H9 (cell line): Measurements from ENCODE around the gene CD247. TPM values are rescaled to one million over a fixed set of nuclear protein-coding genes. Genes with fewer than 3 reads are reported as not detected.

ENCODE experiments used
- DNase-seq: peaks from one replicate; pipeline ENCODE4 v3.0.0-alpha.2; 2017
- H2AFZ ChIP-seq: one replicate; pipeline ENCODE4 v1.6.1; 2013; ENCODE audit warnings: mild to moderate bottlenecking, low read length, control low read depth, moderate library complexity
- H2AK5ac ChIP-seq: 2 replicates; pipeline ENCODE4 v1.6.1; 2013; ENCODE audit warnings: low read length, control low read depth, mixed read lengths; ENCODE audit not compliant: insufficient read length
- H2BK120ac ChIP-seq: one replicate; pipeline ENCODE4 v1.6.1; 2013; ENCODE audit warnings: low read depth, mild to moderate bottlenecking, low read length, control low read depth, inconsistent platforms; ENCODE audit not compliant: poor library complexity, severe bottlenecking
- H2BK12ac ChIP-seq: 2 replicates; pipeline ENCODE4 v1.6.1; 2013; ENCODE audit warnings: low read length, control low read depth, mixed read lengths, low read depth; ENCODE audit not compliant: insufficient read length
- H2BK15ac ChIP-seq: 2 replicates; pipeline ENCODE4 v1.6.1; 2013; ENCODE audit warnings: low read depth, low read length, control low read depth
- H2BK20ac ChIP-seq: one replicate; pipeline ENCODE4 v1.6.1; 2013; ENCODE audit warnings: low read depth, mild to moderate bottlenecking, low read length, control low read depth, inconsistent platforms; ENCODE audit not compliant: poor library complexity, severe bottlenecking
- H2BK5ac ChIP-seq: 2 replicates; pipeline ENCODE4 v1.6.1; 2013; ENCODE audit warnings: low read length, control low read depth, mixed read lengths; ENCODE audit not compliant: insufficient read length
- H3K14ac ChIP-seq: 2 replicates; pipeline ENCODE4 v1.6.1; 2013; ENCODE audit warnings: low read length, control low read depth; ENCODE audit not compliant: insufficient read depth
- H3K18ac ChIP-seq: 2 replicates; pipeline ENCODE4 v1.6.1; 2013; ENCODE audit warnings: low read depth, mild to moderate bottlenecking, mixed read lengths, low read length, control low read depth; ENCODE audit not compliant: insufficient read length
- H3K23ac ChIP-seq: 2 replicates; pipeline ENCODE4 v1.6.1; 2013; ENCODE audit warnings: low read length, control low read depth, mixed read lengths, low read depth; ENCODE audit not compliant: insufficient read length
- H3K23me2 ChIP-seq: 2 replicates; pipeline ENCODE4 v1.6.1; 2013; ENCODE audit warnings: low read depth, mild to moderate bottlenecking, mixed read lengths, low read length, control low read depth; ENCODE audit not compliant: insufficient read length, poor library complexity, severe bottlenecking
- H3K27ac ChIP-seq: 2 replicates; pipeline ENCODE4 v1.5.1; 2013; ENCODE audit warnings: low read length, control low read depth, mixed read lengths, low read depth; ENCODE audit not compliant: insufficient read length
- H3K27me3 ChIP-seq: 2 replicates; pipeline ENCODE4 v1.6.1; 2013; ENCODE audit warnings: low read length, control low read depth, inconsistent platforms; ENCODE audit not compliant: insufficient read depth
- H3K4ac ChIP-seq: 2 replicates; pipeline ENCODE4 v1.6.1; 2013; ENCODE audit warnings: low read depth, mild to moderate bottlenecking, control low read depth, inconsistent platforms, low read length, moderate library complexity
- H3K4me1 ChIP-seq: 2 replicates; pipeline ENCODE4 v1.6.1; 2013; ENCODE audit warnings: low read length, control low read depth, inconsistent platforms; ENCODE audit not compliant: insufficient read depth
- H3K4me2 ChIP-seq: 2 replicates; pipeline ENCODE4 v1.6.1; 2013; ENCODE audit warnings: low read length, control low read depth, mixed read lengths; ENCODE audit not compliant: insufficient read length, insufficient read depth
- H3K56ac ChIP-seq: 2 replicates; pipeline ENCODE4 v1.6.1; 2013; ENCODE audit warnings: low read depth, mild to moderate bottlenecking, mixed read lengths, low read length, control low read depth; ENCODE audit not compliant: insufficient read length
- H3K79me1 ChIP-seq: 2 replicates; pipeline ENCODE4 v1.6.1; 2013; ENCODE audit warnings: low read depth, mild to moderate bottlenecking, moderate library complexity, low read length, control low read depth, inconsistent platforms; ENCODE audit not compliant: insufficient read depth, poor library complexity, severe bottlenecking
- H3K79me2 ChIP-seq: 2 replicates; pipeline ENCODE4 v1.6.1; 2013; ENCODE audit warnings: low read length, control low read depth, inconsistent platforms; ENCODE audit not compliant: insufficient read depth
- H3K9ac ChIP-seq: 2 replicates; pipeline ENCODE4 v1.6.1; 2013; ENCODE audit warnings: low read length, control low read depth, mixed read lengths; ENCODE audit not compliant: insufficient read length; ENCODE audit errors: extremely low read depth
- H3K9me3 ChIP-seq: one replicate; pipeline ENCODE4 v1.6.1; 2013; ENCODE audit warnings: low read depth, low read length, inconsistent platforms; ENCODE audit not compliant: control insufficient read depth
- H3T11ph ChIP-seq: one replicate; pipeline ENCODE4 v1.6.1; 2013; ENCODE audit warnings: mild to moderate bottlenecking, low read length, control low read depth, inconsistent platforms
- H4K20me1 ChIP-seq: one replicate; pipeline ENCODE4 v1.6.1; 2013; ENCODE audit not compliant: control insufficient read depth, insufficient read length, insufficient read depth
- H4K5ac ChIP-seq: 2 replicates; pipeline ENCODE4 v1.6.1; 2013; ENCODE audit warnings: low read depth, mild to moderate bottlenecking, mixed read lengths, low read length, control low read depth; ENCODE audit not compliant: insufficient read length
- H4K8ac ChIP-seq: replicated peaks from 2 replicates; pipeline ENCODE4 v1.6.1; 2013; ENCODE audit warnings: low read length, control low read depth, mixed read lengths, low read depth; ENCODE audit not compliant: insufficient read length
- H4K91ac ChIP-seq: 2 replicates; pipeline ENCODE4 v1.6.1; 2013; ENCODE audit warnings: low read depth, mild to moderate bottlenecking, moderate library complexity, mixed read lengths, low read length, control low read depth; ENCODE audit not compliant: insufficient read length
- H3K27ac Mint-ChIP-seq, 3 experiments: 2 replicates in 2 of 3; 3 replicates in 1 of 3; pipeline ENCODE4 v1.8.0; 2020 to 2021; ENCODE audit warnings: mixed read lengths in 3 of 3, mild to moderate bottlenecking in 1 of 3, moderate library complexity in 1 of 3
- H3K27me3 Mint-ChIP-seq: 2 replicates; pipeline ENCODE4 v1.8.0; 2021; ENCODE audit warnings: low read depth, mild to moderate bottlenecking, moderate library complexity, mixed read lengths
- H3K36me3 Mint-ChIP-seq, 3 experiments: 2 replicates in 2 of 3; 3 replicates in 1 of 3; pipeline ENCODE4 v1.8.0; 2020 to 2021; ENCODE audit warnings: low read depth in 3 of 3, mixed read lengths in 3 of 3; ENCODE audit not compliant: insufficient read depth in 1 of 3
- H3K4me1 Mint-ChIP-seq, 2 experiments: 2 replicates each; pipeline ENCODE4 v1.8.0; 2020; ENCODE audit warnings: mixed read lengths in 2 of 2
- H3K4me3 Mint-ChIP-seq, 2 experiments: 2 replicates in 1 of 2; 3 replicates in 1 of 2; pipeline ENCODE4 v1.8.0; 2020 to 2021; ENCODE audit warnings: mild to moderate bottlenecking in 2 of 2, mixed read lengths in 2 of 2, moderate library complexity in 1 of 2
- H3K9me3 Mint-ChIP-seq, 2 experiments: 2 replicates in 1 of 2; 3 replicates in 1 of 2; pipeline ENCODE4 v1.8.0; 2020; ENCODE audit warnings: mild to moderate bottlenecking in 2 of 2, mixed read lengths in 2 of 2, moderate library complexity in 1 of 2
- CTCF ChIP-seq: fragments of 200-600 bp; sonication (generic); conservative IDR thresholded peaks from 3 replicates; pipeline ENCODE4 v1.8.0; 2021; ENCODE audit warnings: antibody characterized with exemption, mild to moderate bottlenecking
- WGBS: extraction: QIAGEN DNeasy Blood & Tissue Kit; methylation state at CpG from one replicate; pipeline ENCODE4 v1.1.7; 2013; ENCODE audit warnings: missing lambda C conversion rate, low lambda C conversion rate, mixed read lengths; ENCODE audit not compliant: insufficient read length; ENCODE audit errors: extremely low coverage; 5-methylcytosine and 5-hydroxymethylcytosine counted together
- total RNA-seq: library from RNA; stranded (reverse); gene quantifications from 2 replicates; pipeline ENCODE4 v1.2.1, GENCODE V29; 2021

Gene CD247
- total RNA-seq, 1 experiment from 2014 or later, result 1.2 TPM

- no peaks in the 10 kb centered on the region for H3K9me3 Mint-ChIP-seq
- WGBS, result no CpG with 5 or more reads among the region's 6 CpGs
- no peak overlapping the region for H2BK120ac ChIP-seq
- no peak overlapping the region for H2AFZ ChIP-seq
- no peaks in the 10 kb centered on the region for H3K9me3 ChIP-seq
- H2BK5ac ChIP-seq, result no peak overlapping the region
- H3K4me1 Mint-ChIP-seq, result no peaks in the 10 kb centered on the region
- H4K20me1 ChIP-seq, result no peaks in the 10 kb centered on the region
- no peak for TF ChIP-seq CTCF
- H3K56ac ChIP-seq, result no peak overlapping the region
- H3K27me3 Mint-ChIP-seq, result peaks cover 8% of the 10 kb centered on the region
- H3K79me2 ChIP-seq, result no peaks in the 10 kb centered on the region
- H3K36me3 Mint-ChIP-seq, result no peaks in the 10 kb centered on the region
- H2BK20ac ChIP-seq, result no peak overlapping the region
- H3K4ac ChIP-seq, result no peak overlapping the region
- no peaks in the 10 kb centered on the region for H3K79me1 ChIP-seq
- no peak overlapping the region for H4K8ac ChIP-seq
- no peak overlapping the region for H3K4me2 ChIP-seq
- H3K27ac Mint-ChIP-seq, result no peak overlapping the region
- H3K23ac ChIP-seq, result no peak overlapping the region
- H4K5ac ChIP-seq, result no peak overlapping the region
- no peak overlapping the region for H2BK12ac ChIP-seq
- no peaks in the 10 kb centered on the region for H3K23me2 ChIP-seq
- H3K4me1 ChIP-seq, result no peaks in the 10 kb centered on the region
- H2BK15ac ChIP-seq, result no peak overlapping the region
- H3K27me3 ChIP-seq, result no peaks in the 10 kb centered on the region
- H3K18ac ChIP-seq, result no peak overlapping the region
- no peak overlapping the region for H3K14ac ChIP-seq
- no peak for DNase-seq
- no peak overlapping the region for H3K27ac ChIP-seq
- no peak overlapping the region for H3K4me3 Mint-ChIP-seq
- H4K91ac ChIP-seq, result no peak overlapping the region
- no peak overlapping the region for H3T11ph ChIP-seq
- H3K9ac ChIP-seq, result no peak overlapping the region
- H2AK5ac ChIP-seq, result no peak overlapping the region
These were observed 14.9 kb upstream of the CD247 start for GRCh38 chr1:167532964-167533824.
